ENCODE results near the gene NIPSNAP2.
A peak's percentile ranks its signal among the peaks of the same experiment; 100 is the strongest.

The NIPSNAP2 gene

GRCh38 chr7:55964261-55965099 is at the start of gene NIPSNAP2:
TSS of gene NIPSNAP2 (plus strand) at chr7:55964585. CDS start at chr7:55964610, 25 bp downstream.
- ChIA-PET POLR2A (interaction anchor here (0.6 to 1.4 kb wide), 5 partner anchors 14 to 323 kb away, joined by 3 to 6 read pairs (median 3); partner anchors contain the start of genes CCT6A, CHCHD2 and PSPH), CTCF (interaction anchor here (0.5 to 1.5 kb wide), 15 partner anchors 9 to 691 kb away, joined by 3 to 7 read pairs (median 4); partner anchors contain the start of gene CHCHD2)
- peak; percentile 87 for DNase-seq (ENCODE audit: extremely low spot score)
- TF ChIP-seq L3MBTL2 (conservative IDR thresholded peaks at IDR 0.05) = no peak
- peak; percentile 57; the same call in 1 of the 2 replicates for TF ChIP-seq ARNT (IDR thresholded peaks at IDR 0.05)
- TF ChIP-seq ZNF384 (IDR thresholded peaks at IDR 0.05) = no peak
- no peak for TF ChIP-seq SUZ12 (IDR thresholded peaks at IDR 0.05)

- ChIA-PET CTCF (no interaction called here), POLR2A (no interaction called here)
- no peak for TF ChIP-seq NFRKB (IDR thresholded peaks at IDR 0.05)
- TF ChIP-seq HDGF (IDR thresholded peaks at IDR 0.05; ENCODE audit: borderline replicate concordance) = no peak
- no peak for TF ChIP-seq ELF4 (IDR thresholded peaks at IDR 0.05)
- no peak for TF ChIP-seq SUZ12 (IDR thresholded peaks at IDR 0.05)
- TF ChIP-seq ARNT (IDR thresholded peaks at IDR 0.05) = no peak
- TF ChIP-seq TARDBP (IDR thresholded peaks at IDR 0.05) = no peak
- no peak for TF ChIP-seq FOXK2 (IDR thresholded peaks at IDR 0.05)
- no peak for TF ChIP-seq FOXA1 (IDR thresholded peaks at IDR 0.05)
- TF ChIP-seq PKNOX1 (IDR thresholded peaks at IDR 0.05) = no peak
- TF ChIP-seq ZNF384 (IDR thresholded peaks at IDR 0.05) = no peak
- TF ChIP-seq BHLHE40 (IDR thresholded peaks at IDR 0.05; ENCODE audit: borderline replicate concordance) = no peak
- TF ChIP-seq CTBP1 (IDR thresholded peaks at IDR 0.05; ENCODE audit: borderline replicate concordance) = no peak
- TF ChIP-seq L3MBTL2 (conservative IDR thresholded peaks at IDR 0.05) = no peak
- TF ChIP-seq SP1 (IDR thresholded peaks at IDR 0.05) = no peak
- no peak for TF ChIP-seq LEF1 (IDR thresholded peaks at IDR 0.05; ENCODE audit: borderline replicate concordance)
- no peak for TF ChIP-seq FOXM1 (IDR thresholded peaks at IDR 0.05; ENCODE audit: borderline replicate concordance)
- DNase-seq (ENCODE audit: extremely low spot score) = no peak
Measured at GRCh38 chr7:55917771-55918170, 46.6 kb upstream of the NIPSNAP2 start.

- TF ChIP-seq CTBP1 (IDR thresholded peaks at IDR 0.05; ENCODE audit: borderline replicate concordance) (no peak), SUZ12 (IDR thresholded peaks at IDR 0.05) (no peak), FOXK2 (IDR thresholded peaks at IDR 0.05) (no peak), PKNOX1 (IDR thresholded peaks at IDR 0.05) (no peak), ARNT (IDR thresholded peaks at IDR 0.05) (no peak), SP1 (IDR thresholded peaks at IDR 0.05) (no peak), ZNF384 (IDR thresholded peaks at IDR 0.05) (no peak)
- CTCF ChIA-PET = no interaction called here
- POLR2A ChIA-PET = no interaction called here
- no peak for DNase-seq (ENCODE audit: extremely low spot score)
Measured at GRCh38 chr7:55928006-55928767, 36.2 kb upstream of the NIPSNAP2 start.

- TF ChIP-seq SUZ12 (IDR thresholded peaks at IDR 0.05) (no peak), L3MBTL2 (conservative IDR thresholded peaks at IDR 0.05) (no peak), SP1 (IDR thresholded peaks at IDR 0.05) (no peak), FOXK2 (IDR thresholded peaks at IDR 0.05) (no peak), FOXM1 (IDR thresholded peaks at IDR 0.05; ENCODE audit: borderline replicate concordance) (no peak), CTBP1 (IDR thresholded peaks at IDR 0.05; ENCODE audit: borderline replicate concordance) (no peak), TARDBP (IDR thresholded peaks at IDR 0.05) (no peak), PKNOX1 (IDR thresholded peaks at IDR 0.05) (no peak), ELF4 (IDR thresholded peaks at IDR 0.05) (no peak), NFRKB (IDR thresholded peaks at IDR 0.05) (no peak), BHLHE40 (IDR thresholded peaks at IDR 0.05; ENCODE audit: borderline replicate concordance) (no peak), HDGF (IDR thresholded peaks at IDR 0.05; ENCODE audit: borderline replicate concordance) (no peak), ARNT (IDR thresholded peaks at IDR 0.05) (no peak), ZNF384 (IDR thresholded peaks at IDR 0.05) (no peak), LEF1 (IDR thresholded peaks at IDR 0.05; ENCODE audit: borderline replicate concordance) (no peak), FOXA1 (IDR thresholded peaks at IDR 0.05) (no peak)
- DNase-seq (ENCODE audit: extremely low spot score) = no peak
- CTCF ChIA-PET = no interaction called here
- POLR2A ChIA-PET = no interaction called here
Measured at GRCh38 chr7:55931421-55932151, 32.8 kb upstream of the NIPSNAP2 start.

GRCh38 chr7:55939514-55940123 is 24.8 kb upstream of the NIPSNAP2 start:
- no peak for TF ChIP-seq FOXA1 (IDR thresholded peaks at IDR 0.05)
- TF ChIP-seq ZNF384 (IDR thresholded peaks at IDR 0.05) = no peak
- ChIA-PET POLR2A (no interaction called here), CTCF (no interaction called here)
- DNase-seq (ENCODE audit: extremely low spot score) = no peak
